GM12864 (cell line): ENCODE measurements around the gene TRPM3.

Source experiments
- DNase-seq: peaks from one replicate; pipeline ENCODE4 v3.0.0-alpha.2; 2011; ENCODE audit warnings: low read depth
- H3K4me3 ChIP-seq: 2 replicates; pipeline ENCODE4 v1.5.1; 2011; ENCODE audit warnings: mild to moderate bottlenecking, low read depth, low read length, control low read depth
- CTCF ChIP-seq: IDR thresholded peaks from 2 replicates; pipeline ENCODE4 v1.5.1; 2011; ENCODE audit warnings: low read depth, mild to moderate bottlenecking, moderate library complexity, low read length, control low read depth, inconsistent platforms; ENCODE audit errors: missing control alignments

Gene TRPM3

GRCh38 chr9:70588381-70588780 lies 533.0 kb downstream of the TRPM3 start:
- no peak overlapping the region for H3K4me3 ChIP-seq
- no peak for DNase-seq
- TF ChIP-seq CTCF: no peak

GRCh38 chr9:70587201-70587600 lies 534.2 kb downstream of the TRPM3 start:
- no peak for TF ChIP-seq CTCF
- no peak for DNase-seq
- no peak overlapping the region for H3K4me3 ChIP-seq

GRCh38 chr9:70586476-70586875 lies 534.9 kb downstream of the TRPM3 start:
- no peak overlapping the region for H3K4me3 ChIP-seq
- no peak for DNase-seq
- TF ChIP-seq CTCF: no peak

GRCh38 chr9:70581955-70582350 lies 539.5 kb downstream of the TRPM3 start:
- TF ChIP-seq CTCF: no peak

GRCh38 chr9:70581214-70581954 lies 540.0 kb downstream of the TRPM3 start:
- TF ChIP-seq CTCF: no peak
- no peak overlapping the region for H3K4me3 ChIP-seq
- no peak for DNase-seq

More at GRCh38 chr9:70581955-70582350, 539.5 kb downstream of the TRPM3 start:
- no peak overlapping the region for H3K4me3 ChIP-seq
- no peak for DNase-seq

GRCh38 chr9:70580606-70581195 lies 540.7 kb downstream of the TRPM3 start:
- TF ChIP-seq CTCF: no peak
- DNase-seq: no peak
- no peak overlapping the region for H3K4me3 ChIP-seq

GRCh38 chr9:70579686-70580085 lies 541.7 kb downstream of the TRPM3 start:
- no peak overlapping the region for H3K4me3 ChIP-seq
- no peak for TF ChIP-seq CTCF
- no peak for DNase-seq
